GM12892 (cell line): ENCODE results near the gene PGLYRP4.

ENCODE experiments used
- POLR2A ChIP-seq: IDR thresholded peaks from 2 replicates; pipeline ENCODE4 v1.6.1; 2011; ENCODE audit warnings: low read depth, low read length, control low read depth
- POLR2AphosphoS5 ChIP-seq: IDR thresholded peaks from 2 replicates; pipeline ENCODE4 v1.6.1; 2011; ENCODE audit warnings: low read depth, low read length, control low read depth

DNA sequence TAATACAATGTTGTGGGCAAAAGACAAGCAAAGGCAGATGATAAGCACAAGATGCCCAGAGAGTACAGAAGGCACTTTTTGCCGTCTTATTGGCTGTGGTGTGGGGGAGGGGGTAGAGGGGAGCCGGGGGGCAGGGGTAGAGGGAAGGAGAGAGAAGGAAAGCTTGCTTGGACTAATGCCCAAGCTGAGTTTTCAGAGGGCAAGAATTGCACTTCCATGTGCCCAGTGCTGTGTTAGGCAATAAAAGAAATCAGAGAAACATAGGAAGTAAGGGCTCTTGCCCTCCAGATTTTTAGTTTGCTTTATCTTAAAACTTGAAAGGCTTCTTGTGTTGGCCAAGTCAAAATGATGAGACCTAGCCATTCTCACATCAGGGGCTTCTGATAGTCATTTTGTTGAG, 18.4 kb upstream of the PGLYRP4 start:
- TF ChIP-seq POLR2A (no peak), POLR2AphosphoS5 (no peak)
